HL-60/S4 treated with phorbol 12-myristate 13-acetate at 8.2 ng/mL for 4 days and 3 days (cell line): ENCODE data around the gene PRKAR1B.
"Not testable (repeated sequence)": the region's sequence is repeated elsewhere in the genome, so short reads cannot be mapped to it uniquely, and the experiment has no call there.

Experiments used
- in situ Hi-C: fragments of 300-500 bp; cut with MboI; formaldehyde crosslinking; loops from 2 replicates; pipeline ENCODE4 v1.15.0; 2022; ENCODE audit warnings: low sequenced_read_pairs

The PRKAR1B gene

GRCh38 chr7:651032-651728 lies 75.9 kb downstream of the PRKAR1B start:
- in situ Hi-C loops = no loop called here

GRCh38 chr7:650339-651031 lies 76.6 kb downstream of the PRKAR1B start:
- in situ Hi-C loops = no loop called here

GRCh38 chr7:646951-647350 lies 80.1 kb downstream of the PRKAR1B start:
- in situ Hi-C loops = no loop called here

- in situ Hi-C loops = no loop called here
Measured at GRCh38 chr7:646487-646886, 80.6 kb downstream of the PRKAR1B start.

GRCh38 chr7:645606-646005 lies 81.5 kb downstream of the PRKAR1B start:
- in situ Hi-C loops = no loop called here

GRCh38 chr7:644381-645305 lies 82.4 kb downstream of the PRKAR1B start:
- in situ Hi-C loops = no loop called here

- in situ Hi-C loops = no loop called here
Measured at GRCh38 chr7:641966-642365, 85.1 kb downstream of the PRKAR1B start.

- in situ Hi-C loops = no loop called here
Measured at GRCh38 chr7:641269-641671, 85.8 kb downstream of the PRKAR1B start.

- in situ Hi-C loops = no loop called here
Measured at GRCh38 chr7:638256-639011, 88.6 kb downstream of the PRKAR1B start.

GRCh38 chr7:637826-638225 lies 89.3 kb downstream of the PRKAR1B start:
- in situ Hi-C loops = no loop called here

GRCh38 chr7:636396-636795 lies 90.7 kb downstream of the PRKAR1B start:
- in situ Hi-C loops = no loop called here

- in situ Hi-C loops = not testable (repeated sequence)
Measured at GRCh38 chr7:635687-636382, 91.2 kb downstream of the PRKAR1B start.

GRCh38 chr7:635227-635626 lies 91.9 kb downstream of the PRKAR1B start:
- in situ Hi-C loops = no loop called here

- in situ Hi-C loops = no loop called here
Measured at GRCh38 chr7:633381-634018, 93.6 kb downstream of the PRKAR1B start.

GRCh38 chr7:632831-633210 lies 94.3 kb downstream of the PRKAR1B start:
- in situ Hi-C loops = no loop called here

- in situ Hi-C loops = no loop called here
Measured at GRCh38 chr7:631964-632830, 94.9 kb downstream of the PRKAR1B start.

GRCh38 chr7:631291-631711 lies 95.8 kb downstream of the PRKAR1B start:
- in situ Hi-C loops = no loop called here

- in situ Hi-C loops = no loop called here
Measured at GRCh38 chr7:630539-630938, 96.5 kb downstream of the PRKAR1B start.

GRCh38 chr7:630111-630511 lies 97.0 kb downstream of the PRKAR1B start:
- in situ Hi-C loops = no loop called here
